HCT116 (cell line): Measurements from ENCODE around the gene KYAT1. TPM values are rescaled to one million over a fixed set of nuclear protein-coding genes. Genes with fewer than 3 reads are reported as not detected.

ENCODE experiments used
- ATAC-seq: fragments of 200-7000 bp; cut with Tn5 transposase; 2 replicates; pipeline ENCODE4 v1.9.1; 2020; ENCODE audit warnings: mild to moderate bottlenecking, moderate library complexity
- BruUV-seq: library from RNA; stranded (reverse); fragments of 400-500 nt; replicated peaks from 2 replicates; lab custom pipeline; 2021; lab: Mats Ljungman, UMichigan
- CTCF ChIA-PET: fragments of 300-600 bp; sonication (Branson Sonifier 250); formaldehyde crosslinking; loops from one replicate; lab custom pipeline; 2021; ENCODE audit warnings: antibody characterized with exemption; lab: Charles Lee
- POLR2A ChIA-PET: fragments of 300-600, 350-600 bp; sonication (Branson Sonifier 250); formaldehyde crosslinking; loops from one replicate; lab custom pipeline; 2021; ENCODE audit warnings: antibody characterized with exemption; lab: Charles Lee
- RAD21 ChIA-PET, 2 experiments: fragments of 300-600 bp; sonication (Branson Sonifier 250); formaldehyde crosslinking; loops; one replicate each; lab custom pipeline; 2023; ENCODE audit warnings: low total read pairs in 2 of 2; ENCODE audit not compliant: uncharacterized antibody in 2 of 2, unreplicated experiment in 2 of 2, low non-redundant PET in 1 of 2; lab: Charles Lee
- DNase-seq: peaks from one replicate; pipeline ENCODE4 v3.0.0-alpha.2; 2010; ENCODE audit warnings: low read depth, low spot score
- H2AFZ ChIP-seq: fragments of 200-600 bp; shearing (Covaris generic), sonication (generic); 2 replicates; pipeline ENCODE4 v1.6.1; 2017; ENCODE audit warnings: low read depth, mixed run types, mixed read lengths, antibody characterized with exemption, low read length; ENCODE audit not compliant: poor library complexity, severe bottlenecking
- H3K27ac ChIP-seq: 2 replicates; pipeline ENCODE4 v1.5.1; 2012; ENCODE audit warnings: low read depth, low read length
- H3K27me3 ChIP-seq: fragments of 200-600 bp; sonication (generic); 2 replicates; pipeline ENCODE4 v1.6.1; 2016; ENCODE audit warnings: mixed run types, low read length, mixed read lengths; ENCODE audit not compliant: insufficient read depth
- H3K36me3 ChIP-seq, 2 experiments: fragments of 200-500 bp in 1 of 2; fragments of 200-600 bp in 1 of 2; sonication (Bioruptor generic) in 1 of 2; sonication (generic) in 1 of 2; 2 replicates each; pipeline versions ENCODE4 v1.5.1 to v1.6.1; 2014 to 2016; ENCODE audit warnings: low read length in 2 of 2, inconsistent platforms in 1 of 2, mixed read lengths in 1 of 2, mixed run types in 1 of 2; ENCODE audit not compliant: insufficient read depth in 2 of 2, control insufficient read depth in 1 of 2
- H3K4me1 ChIP-seq, 2 experiments: fragments of 200-600 bp in 1 of 2; sonication (generic) in 1 of 2; 2 replicates each; pipeline versions ENCODE4 v1.5.1 to v1.6.1; 2012 to 2017; ENCODE audit warnings: low read length in 2 of 2, inconsistent platforms in 1 of 2, mild to moderate bottlenecking in 1 of 2, mixed read lengths in 1 of 2, mixed run types in 1 of 2, moderate library complexity in 1 of 2; ENCODE audit not compliant: insufficient read depth in 2 of 2, control insufficient read depth in 1 of 2
- H3K4me2 ChIP-seq: fragments of 200-600 bp; sonication (generic); 2 replicates; pipeline ENCODE4 v1.6.1; 2017; ENCODE audit warnings: mixed run types, low read length, mixed read lengths
- H3K4me3 ChIP-seq, 2 experiments: fragments of 200-600 bp in 1 of 2; sonication (generic) in 1 of 2; replicated peaks in 1 of 2; 2 replicates each; pipeline ENCODE4 v1.5.1; 2011 to 2016; ENCODE audit warnings: low read length in 2 of 2, control low read depth in 1 of 2, low read depth in 1 of 2, mild to moderate bottlenecking in 1 of 2, mixed read lengths in 1 of 2, mixed run types in 1 of 2
- H3K79me2 ChIP-seq: fragments of 200-600 bp; sonication (generic); 2 replicates; pipeline ENCODE4 v1.6.1; 2017; ENCODE audit warnings: mild to moderate bottlenecking, mixed run types, low read length, moderate library complexity, mixed read lengths; ENCODE audit not compliant: insufficient read depth
- H3K9ac ChIP-seq: fragments of 200-600 bp; sonication (generic); 2 replicates; pipeline ENCODE4 v1.6.1; 2016; ENCODE audit warnings: low read length, mixed read lengths
- H3K9me2 ChIP-seq: fragments of 200-600 bp; sonication (generic), shearing (Covaris generic); 2 replicates; pipeline ENCODE4 v1.6.1; 2017; ENCODE audit warnings: mixed run types, mild to moderate bottlenecking, moderate library complexity; ENCODE audit not compliant: insufficient read depth
- H3K9me3 ChIP-seq, 2 experiments: fragments of 200-500 bp in 1 of 2; fragments of 200-600 bp in 1 of 2; sonication (Bioruptor generic) in 1 of 2; sonication (generic) in 1 of 2; 2 replicates each; pipeline ENCODE4 v1.6.1; 2014 to 2017; ENCODE audit warnings: low read length in 2 of 2, mixed read lengths in 2 of 2, inconsistent platforms in 1 of 2, low read depth in 1 of 2, mild to moderate bottlenecking in 1 of 2, mixed run types in 1 of 2, moderate library complexity in 1 of 2; ENCODE audit not compliant: control insufficient read depth in 1 of 2, insufficient read depth in 1 of 2
- H4K20me1 ChIP-seq: fragments of 200-600 bp; sonication (generic), shearing (Covaris generic); 2 replicates; pipeline ENCODE4 v1.6.1; 2017; ENCODE audit warnings: mixed run types, mild to moderate bottlenecking, moderate library complexity; ENCODE audit not compliant: insufficient read depth
- ATF3 ChIP-seq: IDR thresholded peaks from 2 replicates; pipeline ENCODE4 v1.6.1; 2012
- CEBPB ChIP-seq: IDR thresholded peaks from 2 replicates; pipeline ENCODE4 v1.6.1; 2012; ENCODE audit warnings: low read depth
- EGR1 ChIP-seq: IDR thresholded peaks from 2 replicates; pipeline ENCODE4 v1.6.1; 2012; ENCODE audit warnings: low read depth
- EZH2phosphoT487 ChIP-seq: fragments of 200-600 bp; IDR thresholded peaks from 2 replicates; pipeline ENCODE4 v1.6.1; 2018; ENCODE audit warnings: antibody characterized with exemption, borderline replicate concordance
- MAX ChIP-seq: IDR thresholded peaks from 2 replicates; pipeline ENCODE4 v1.6.1; 2012
- POLR2A ChIP-seq: IDR thresholded peaks from 2 replicates; pipeline ENCODE4 v1.7.0; 2011; ENCODE audit warnings: borderline replicate concordance; ENCODE audit not compliant: insufficient read depth, insufficient read length; ENCODE audit errors: extremely low read depth
- POLR2AphosphoS5 ChIP-seq: IDR thresholded peaks from 2 replicates; pipeline ENCODE4 v1.6.1; 2011; ENCODE audit warnings: mild to moderate bottlenecking, low read depth, low read length, moderate library complexity
- ZBTB33 ChIP-seq: IDR thresholded peaks from 2 replicates; pipeline ENCODE4 v1.6.1; 2011; ENCODE audit warnings: mild to moderate bottlenecking, low read length, moderate library complexity; ENCODE audit not compliant: insufficient replicate concordance; ENCODE audit errors: extremely low read depth
- intact Hi-C: fragments of 100-400 bp; cut with micrococcal nuclease; formaldehyde crosslinking; loops from 2 replicates; pipeline ENCODE4 v1.10.0; 2022
- total RNA-seq: library from RNA; stranded (reverse); gene quantifications from one replicate; pipeline ENCODE4 v1.2.1, GENCODE V29; 2021; ENCODE audit not compliant: unreplicated experiment

KYAT1 gene
- total RNA-seq, 1 experiment from 2014 or later, result 10.1 TPM

GRCh38 chr9:128792134-128792533 is 89.6 kb downstream of the KYAT1 start:
- Histone ChIP-seq H3K4me1 (peaks cover 4 to 11% of the 10 kb centered on the region in 2 experiments; a peak in 2 of 4 replicates), H4K20me1 (no peaks in the 10 kb centered on the region), H3K4me3 (no peak overlapping the region)
- ATAC-seq, result no peak
- TF ChIP-seq MAX (no peak), CEBPB (no peak), ZBTB33 (no peak), POLR2A (no peak), EZH2phosphoT487 (no peak), ATF3 (no peak), POLR2AphosphoS5 (no peak), EGR1 (no peak)
- TF ChIP-seq, all 23 proteins: peak for 0
- Histone ChIP-seq H3K4me2 (no peak overlapping the region), H3K27me3 (no peaks in the 10 kb centered on the region), H3K79me2 (peaks cover 14% of the 10 kb centered on the region), H2AFZ (no peak overlapping the region), H3K27ac (no peak overlapping the region), H3K9me2 (no peaks in the 10 kb centered on the region), H3K36me3 (peaks cover 12 to 15% of the 10 kb centered on the region in 2 experiments; a peak in 3 of 4 replicates), H3K9me3 (no peaks in the 10 kb centered on the region), H3K9ac (no peak overlapping the region)
- no TSS peak for BruUV-seq
- POLR2A ChIA-PET, result no interaction called here
- RAD21 ChIA-PET, result no interaction called here
- CTCF ChIA-PET, result no interaction called here
- intact Hi-C loops, result no loop called here
- DNase-seq, result no peak
